ENCODE results near the gene TTC21A. TPM values are rescaled to one million over a fixed set of nuclear protein-coding genes. Genes with fewer than 3 reads are reported as not detected.

TTC21A gene
- total RNA-seq, 3 donors from 2014 or later, result 6.2 to 11.1 (median 7.2) TPM

- ATAC-seq, result no peak
- TF ChIP-seq CTCF (IDR thresholded peaks at IDR 0.05), result no peak
- Histone ChIP-seq H3K4me1 (ENCODE audit: low read depth) (peaks cover 8% of the 10 kb centered on the region), H3K9me3 (no peaks in the 10 kb centered on the region), H3K36me3 (ENCODE audit: low read depth) (no peaks in the 10 kb centered on the region), H3K4me3 (no peak overlapping the region)
- DNase-seq, result no peak
- intact Hi-C loops (cut with DNase I, micrococcal nuclease), result no loop called here
These were observed 49.9 kb downstream of the TTC21A start for GRCh38 chr3:39157359-39157758.

- no peaks in the 10 kb centered on the region for H3K9me3 ChIP-seq
- no peak for ATAC-seq
- no peak overlapping the region for H3K4me3 ChIP-seq
- intact Hi-C loops (cut with DNase I, micrococcal nuclease), result no loop called here
- peaks cover 8% of the 10 kb centered on the region for H3K4me1 ChIP-seq (ENCODE audit: low read depth)
- DNase-seq, result no peak
- no peak for TF ChIP-seq CTCF (IDR thresholded peaks at IDR 0.05)
- no peaks in the 10 kb centered on the region for H3K36me3 ChIP-seq (ENCODE audit: low read depth)
These were observed 50.8 kb downstream of the TTC21A start for GRCh38 chr3:39158148-39158715.

- no peak for ATAC-seq
- Histone ChIP-seq H3K36me3 (ENCODE audit: low read depth) (no peaks in the 10 kb centered on the region), H3K4me1 (ENCODE audit: low read depth) (peaks cover 3% of the 10 kb centered on the region), H3K4me3 (no peak overlapping the region), H3K9me3 (no peaks in the 10 kb centered on the region)
- intact Hi-C loops (cut with DNase I, micrococcal nuclease), result no loop called here
- no peak for DNase-seq
- TF ChIP-seq CTCF (IDR thresholded peaks at IDR 0.05), result no peak
These were observed 56.9 kb downstream of the TTC21A start for GRCh38 chr3:39164414-39164813.

GRCh38 chr3:39165518-39165917 is 58.0 kb downstream of the TTC21A start:
- Histone ChIP-seq H3K36me3 (ENCODE audit: low read depth) (no peaks in the 10 kb centered on the region), H3K4me1 (ENCODE audit: low read depth) (peaks cover 3% of the 10 kb centered on the region), H3K9me3 (no peaks in the 10 kb centered on the region), H3K4me3 (no peak overlapping the region)
- TF ChIP-seq CTCF (IDR thresholded peaks at IDR 0.05), result no peak
- ATAC-seq (no peak), DNase-seq (no peak)
- intact Hi-C loops (cut with DNase I, micrococcal nuclease), result no loop called here

GRCh38 chr3:39166134-39166710 is 58.7 kb downstream of the TTC21A start:
- peaks cover 3% of the 10 kb centered on the region for H3K4me1 ChIP-seq (ENCODE audit: low read depth)
- H3K9me3 ChIP-seq, result no peaks in the 10 kb centered on the region
- TF ChIP-seq CTCF (IDR thresholded peaks at IDR 0.05), result no peak
- DNase-seq (no peak), ATAC-seq (peak; percentile 76)
- intact Hi-C loops (cut with DNase I, micrococcal nuclease), result no loop called here
- no peak overlapping the region for H3K4me3 ChIP-seq
- H3K36me3 ChIP-seq (ENCODE audit: low read depth), result no peaks in the 10 kb centered on the region

Data from mucosa of descending colon (tissue), 3 donors.